ENCODE results near the gene CKMT2. TPM values are rescaled to one million over a fixed set of nuclear protein-coding genes. Genes with fewer than 3 reads are reported as not detected.

Gene CKMT2
- total RNA-seq, 2 donors from 2014 or later, result 909 to 1,365 TPM

GRCh38 chr5:81189875-81190498 is 43.1 kb upstream of the CKMT2 start:
- Histone ChIP-seq H3K27ac (no peak overlapping the region), H3K9me3 (no peaks in the 10 kb centered on the region), H3K36me3 (no peaks in the 10 kb centered on the region), H3K27me3 (no peaks in the 10 kb centered on the region), H3K4me3 (no peak overlapping the region), H3K4me1 (peaks cover 0 to 9% of the 10 kb centered on the region in 2 donors)
- no peak for DNase-seq (ENCODE audit: low spot score)
- TF ChIP-seq CTCF (IDR thresholded peaks at IDR 0.05), result no peak

GRCh38 chr5:81191726-81192372 is 41.3 kb upstream of the CKMT2 start:
- Histone ChIP-seq H3K4me1 (peaks cover 0 to 18% of the 10 kb centered on the region in 2 donors), H3K9me3 (no peaks in the 10 kb centered on the region), H3K36me3 (no peaks in the 10 kb centered on the region), H3K27me3 (no peaks in the 10 kb centered on the region), H3K4me3 (no peak overlapping the region), H3K27ac (no peak overlapping the region)
- DNase-seq (ENCODE audit: low spot score), result no peak
- no peak for TF ChIP-seq CTCF (IDR thresholded peaks at IDR 0.05)

- H3K4me1 ChIP-seq, result peaks cover 0 to 18% of the 10 kb centered on the region in 2 donors
- no peak for DNase-seq (ENCODE audit: low spot score)
- H3K27ac ChIP-seq, result no peak overlapping the region
- no peak for TF ChIP-seq CTCF (IDR thresholded peaks at IDR 0.05)
- H3K27me3 ChIP-seq, result no peaks in the 10 kb centered on the region
- no peaks in the 10 kb centered on the region for H3K36me3 ChIP-seq
- no peaks in the 10 kb centered on the region for H3K9me3 ChIP-seq
- H3K4me3 ChIP-seq, result no peak overlapping the region
Measured at GRCh38 chr5:81192373-81192750, 40.8 kb upstream of the CKMT2 start.

GRCh38 chr5:81194633-81195334 is 38.3 kb upstream of the CKMT2 start:
- Histone ChIP-seq H3K4me3 (no peak overlapping the region), H3K27ac (no peak overlapping the region)

GRCh38 chr5:81195335-81195929 is 37.7 kb upstream of the CKMT2 start:
- Histone ChIP-seq H3K4me1 (peaks cover 0 to 14% of the 10 kb centered on the region in 2 donors), H3K27me3 (no peaks in the 10 kb centered on the region), H3K36me3 (no peaks in the 10 kb centered on the region), H3K4me3 (no peak overlapping the region), H3K27ac (no peak overlapping the region), H3K9me3 (no peaks in the 10 kb centered on the region)
- no peak for DNase-seq (ENCODE audit: low spot score)
- TF ChIP-seq CTCF (IDR thresholded peaks at IDR 0.05), result peak in 1 of 2 donors; percentile 34

More at GRCh38 chr5:81194633-81195334, 38.3 kb upstream of the CKMT2 start:
- Histone ChIP-seq H3K9me3 (no peaks in the 10 kb centered on the region), H3K27me3 (no peaks in the 10 kb centered on the region), H3K36me3 (no peaks in the 10 kb centered on the region), H3K4me1 (peaks cover 0 to 14% of the 10 kb centered on the region in 2 donors)
- peak; percentile 85 to 98 for TF ChIP-seq CTCF (IDR thresholded peaks at IDR 0.05)
- DNase-seq (ENCODE audit: low spot score), result peak; percentile 87

All from right atrium auricular region (tissue), 2 donors.